GM12873 (cell line): Measurements from ENCODE around the gene KRTAP5-10.
A peak's percentile ranks its signal among the peaks of the same experiment; 100 is the strongest.

Experiments
- TF ChIP-seq, protein P1 (sequence below): IDR thresholded peaks from 2 replicates; pipeline ENCODE4 v1.5.1; 2012; ENCODE audit warnings: low read depth, mild to moderate bottlenecking, moderate library complexity, low read length, control low read depth; ENCODE audit not compliant: insufficient read depth; ENCODE audit errors: missing control alignments

The KRTAP5-10 gene

DNA sequence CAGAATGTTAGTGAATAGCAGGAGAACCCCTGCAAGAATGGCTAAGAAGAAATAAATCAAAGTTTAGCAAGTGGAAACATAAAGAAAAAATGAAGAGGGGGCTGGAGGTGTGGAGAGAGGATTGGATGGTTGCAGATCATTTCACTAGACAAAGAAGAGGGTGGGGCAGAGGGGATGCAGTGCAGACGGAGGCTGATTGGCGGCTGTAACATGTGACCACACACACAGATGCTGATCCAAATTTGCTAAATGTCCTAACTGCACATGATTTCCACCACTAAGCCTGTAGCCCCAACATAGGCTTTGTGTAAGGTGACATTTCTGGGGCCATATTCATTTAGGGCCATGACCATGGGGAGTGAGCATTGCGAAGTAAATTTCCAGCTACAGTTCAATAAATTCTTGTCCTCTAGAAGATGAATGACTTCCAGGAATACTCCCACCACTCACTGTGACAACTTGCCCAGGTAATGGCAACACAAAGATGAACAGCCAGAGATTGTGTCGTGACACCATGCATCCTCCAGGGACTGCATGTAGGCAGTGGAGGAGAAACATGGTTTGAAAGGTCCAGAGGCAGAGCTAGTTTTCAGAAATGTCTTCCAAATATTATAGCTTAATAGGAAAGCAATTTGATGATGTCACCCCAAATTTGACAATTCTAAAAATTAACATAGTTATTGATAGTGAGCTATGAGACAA lies 10.5 kb downstream of the KRTAP5-10 start:
- TF ChIP-seq, protein P1, sequence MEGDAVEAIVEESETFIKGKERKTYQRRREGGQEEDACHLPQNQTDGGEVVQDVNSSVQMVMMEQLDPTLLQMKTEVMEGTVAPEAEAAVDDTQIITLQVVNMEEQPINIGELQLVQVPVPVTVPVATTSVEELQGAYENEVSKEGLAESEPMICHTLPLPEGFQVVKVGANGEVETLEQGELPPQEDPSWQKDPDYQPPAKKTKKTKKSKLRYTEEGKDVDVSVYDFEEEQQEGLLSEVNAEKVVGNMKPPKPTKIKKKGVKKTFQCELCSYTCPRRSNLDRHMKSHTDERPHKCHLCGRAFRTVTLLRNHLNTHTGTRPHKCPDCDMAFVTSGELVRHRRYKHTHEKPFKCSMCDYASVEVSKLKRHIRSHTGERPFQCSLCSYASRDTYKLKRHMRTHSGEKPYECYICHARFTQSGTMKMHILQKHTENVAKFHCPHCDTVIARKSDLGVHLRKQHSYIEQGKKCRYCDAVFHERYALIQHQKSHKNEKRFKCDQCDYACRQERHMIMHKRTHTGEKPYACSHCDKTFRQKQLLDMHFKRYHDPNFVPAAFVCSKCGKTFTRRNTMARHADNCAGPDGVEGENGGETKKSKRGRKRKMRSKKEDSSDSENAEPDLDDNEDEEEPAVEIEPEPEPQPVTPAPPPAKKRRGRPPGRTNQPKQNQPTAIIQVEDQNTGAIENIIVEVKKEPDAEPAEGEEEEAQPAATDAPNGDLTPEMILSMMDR = no peak

DNA sequence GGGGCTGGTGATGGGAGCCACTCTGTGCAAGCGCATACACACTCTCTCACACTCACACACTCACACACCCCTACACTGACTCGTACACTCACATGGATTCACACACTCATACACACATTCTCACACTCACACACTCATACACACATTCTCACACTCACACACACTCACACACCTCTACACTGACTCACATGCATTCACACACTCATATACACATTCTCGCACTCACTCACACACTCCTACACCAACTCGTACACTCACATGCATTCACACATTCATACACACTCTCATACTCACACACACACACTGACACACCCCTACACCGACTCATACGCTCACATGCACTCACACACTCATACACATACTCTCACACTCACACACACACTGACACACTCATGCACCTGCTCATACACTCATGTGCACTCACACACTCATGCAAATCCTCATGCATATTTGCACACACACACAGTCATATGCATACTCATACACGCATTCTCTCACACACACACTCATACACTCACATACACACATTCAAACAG lies 12.2 kb downstream of the KRTAP5-10 start:
- TF ChIP-seq, protein P1 = no peak

- TF ChIP-seq, protein P1 = peak; percentile 87
Observed at GRCh38 chr11:71580057-71581003, 15.0 kb downstream of the KRTAP5-10 start.

GRCh38 chr11:71581826-71582225 lies 16.5 kb downstream of the KRTAP5-10 start:
- TF ChIP-seq, protein P1 = no peak

DNA sequence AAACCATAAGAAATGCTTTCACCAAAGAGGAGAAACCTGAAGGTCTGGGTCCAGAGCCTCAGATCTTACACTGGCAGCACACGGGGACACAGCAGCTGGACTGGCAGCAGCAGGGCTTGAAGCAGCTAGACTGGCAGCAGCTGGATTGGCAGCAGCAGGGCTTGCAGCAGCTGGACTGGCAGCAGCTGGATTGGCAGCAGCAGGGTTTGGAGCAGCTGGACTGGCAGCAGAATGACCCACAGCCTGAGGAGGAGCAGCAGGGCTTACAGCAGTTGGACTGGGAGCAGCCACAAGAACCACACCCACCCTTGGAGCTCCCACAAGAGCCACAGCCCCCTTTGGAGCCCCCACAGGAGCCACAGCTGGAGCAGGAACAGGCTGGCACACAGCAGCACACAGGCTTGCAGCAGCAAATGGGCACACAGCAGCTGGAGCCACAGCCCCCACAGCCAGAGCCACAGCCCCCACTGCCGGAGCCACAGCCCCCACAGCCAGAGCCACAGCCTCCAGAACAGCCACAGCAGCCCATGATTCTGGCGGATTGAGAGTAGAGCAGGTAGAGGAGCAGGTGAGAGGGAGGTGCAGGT lies 17.0 kb downstream of the KRTAP5-10 start, which contains the start of gene KRTAP5-11:
Gene KRTAP5-11, minus strand, starts transcription at position 567 of the 587 bp plus-strand sequence. Its CDS starts 38 bp downstream, at position 529.
- TF ChIP-seq, protein P1 = no peak

DNA sequence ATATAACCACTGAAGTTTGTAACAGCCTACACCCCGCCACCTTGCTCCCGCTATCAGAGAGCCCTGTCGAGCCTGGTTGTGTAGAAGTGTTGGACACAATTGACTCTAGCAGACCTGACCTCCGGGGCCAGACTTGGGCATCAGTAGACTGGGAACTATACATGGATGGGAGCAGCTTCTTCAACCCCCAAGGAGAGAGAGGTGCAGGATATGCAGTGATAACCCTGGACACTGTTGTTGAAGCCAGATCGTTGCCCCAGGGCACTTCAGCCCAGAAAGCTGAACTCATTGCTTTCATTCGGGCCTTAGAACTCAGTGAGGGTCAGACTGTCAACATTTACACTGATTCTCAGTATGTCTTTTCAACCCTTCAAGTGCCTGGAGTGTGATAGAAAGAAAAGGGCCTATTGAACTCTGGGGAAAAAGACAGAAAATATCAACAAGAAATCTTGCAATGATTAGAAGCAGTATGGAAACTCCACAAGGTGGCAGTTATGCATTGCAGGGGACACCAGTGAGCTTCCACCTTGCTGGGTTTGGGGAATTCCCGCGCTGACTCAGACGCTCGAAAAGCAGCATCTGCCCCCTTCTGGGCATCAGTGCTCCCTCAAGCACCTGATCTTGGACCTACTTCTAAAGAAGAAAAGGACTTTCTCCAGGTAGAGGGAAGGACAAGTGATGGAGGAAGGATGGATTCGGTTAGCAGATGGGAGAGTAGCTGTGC lies 23.6 kb downstream of the KRTAP5-10 start:
- TF ChIP-seq, protein P1 = peak; percentile 46
